ENCODE measurements around the gene CORO2B. TPM values are rescaled to one million over a fixed set of nuclear protein-coding genes. Genes with fewer than 3 reads are reported as not detected.

The CORO2B gene, protein sequence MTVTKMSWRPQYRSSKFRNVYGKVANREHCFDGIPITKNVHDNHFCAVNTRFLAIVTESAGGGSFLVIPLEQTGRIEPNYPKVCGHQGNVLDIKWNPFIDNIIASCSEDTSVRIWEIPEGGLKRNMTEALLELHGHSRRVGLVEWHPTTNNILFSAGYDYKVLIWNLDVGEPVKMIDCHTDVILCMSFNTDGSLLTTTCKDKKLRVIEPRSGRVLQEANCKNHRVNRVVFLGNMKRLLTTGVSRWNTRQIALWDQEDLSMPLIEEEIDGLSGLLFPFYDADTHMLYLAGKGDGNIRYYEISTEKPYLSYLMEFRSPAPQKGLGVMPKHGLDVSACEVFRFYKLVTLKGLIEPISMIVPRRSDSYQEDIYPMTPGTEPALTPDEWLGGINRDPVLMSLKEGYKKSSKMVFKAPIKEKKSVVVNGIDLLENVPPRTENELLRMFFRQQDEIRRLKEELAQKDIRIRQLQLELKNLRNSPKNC
- total RNA-seq: 0.32 and 0.91 TPM in 2 replicates

DNA sequence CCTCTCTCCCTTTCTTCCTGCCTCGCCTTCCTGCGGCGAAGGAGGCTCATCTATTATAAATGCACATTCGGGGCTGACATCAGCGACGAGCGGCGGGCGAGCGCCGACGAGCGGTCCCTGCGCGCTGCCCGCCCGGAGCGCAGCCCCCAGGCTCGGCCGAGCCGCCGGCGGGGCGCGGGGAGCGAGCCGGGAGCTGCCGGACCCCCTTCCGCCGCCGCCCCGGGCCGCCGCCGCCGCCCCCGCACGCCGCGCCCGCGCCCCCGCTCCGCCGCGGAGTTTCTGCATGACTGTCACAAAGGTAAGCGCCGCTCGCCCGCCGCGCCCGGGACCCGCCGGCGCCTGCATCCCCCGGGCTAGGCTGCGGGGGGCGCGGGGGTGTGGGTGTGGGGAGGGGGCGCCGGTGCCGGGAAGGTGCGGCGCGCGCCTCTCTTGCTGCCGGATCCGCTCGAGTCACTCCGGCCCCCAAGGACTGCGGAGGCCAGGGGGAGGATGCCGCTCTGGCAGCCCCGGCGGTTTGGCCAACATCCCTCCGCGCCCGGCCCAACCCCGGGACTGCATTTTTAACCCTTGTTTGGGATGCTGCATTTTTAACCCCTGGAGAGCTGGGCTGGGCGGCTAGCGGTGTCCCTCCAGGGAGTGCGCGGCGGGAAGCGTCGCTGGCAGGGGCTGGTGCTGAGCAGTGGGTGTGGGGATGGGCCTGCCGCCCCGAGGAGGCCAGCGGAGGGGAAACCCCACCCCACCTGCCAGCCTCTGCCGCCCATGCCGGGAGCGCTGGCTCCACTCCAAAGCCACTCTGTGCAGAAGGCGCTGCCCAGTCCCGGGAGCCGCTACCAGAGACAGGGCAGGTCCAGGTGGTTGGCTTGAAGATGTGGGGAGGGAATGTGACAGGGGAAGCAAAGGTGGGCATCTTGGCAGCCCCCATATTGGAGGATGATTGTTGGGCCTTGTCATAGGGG, at the start of gene CORO2B:
TSS of gene CORO2B (plus strand) at position 14 of the 956 bp plus-strand sequence. CDS start at position 284, 270 bp downstream.

Other genes starting within 250 kb of the CORO2B start
- gene ITGA11, start 146.8 kb upstream of the CORO2B start, total RNA-seq: under 0.01 and 0.76 TPM in 2 replicates
- 74.7 and 147 TPM in 2 replicates for gene ANP32A, start 241.9 kb downstream of the CORO2B start, total RNA-seq